ENCODE data around the gene AGXT.

Gene AGXT

GRCh38 chr2:240921311-240921994 lies 52.8 kb downstream of the AGXT start:
- peak; percentile 94 for DNase-seq (ENCODE audit: extremely low read depth, low read depth)
- TF ChIP-seq CTCF (IDR thresholded peaks at IDR 0.05; ENCODE audit: low read depth, low read length): no peak

GRCh38 chr2:240921995-240922244 lies 53.3 kb downstream of the AGXT start:
- TF ChIP-seq CTCF (IDR thresholded peaks at IDR 0.05; ENCODE audit: low read depth, low read length): no peak
- no peak for DNase-seq (ENCODE audit: extremely low read depth, low read depth)

- no peak for TF ChIP-seq CTCF (IDR thresholded peaks at IDR 0.05; ENCODE audit: low read depth, low read length)
- no peak for DNase-seq (ENCODE audit: extremely low read depth, low read depth)
Measured at GRCh38 chr2:240922245-240922981, 53.8 kb downstream of the AGXT start.

- DNase-seq (ENCODE audit: extremely low read depth, low read depth): no peak
- TF ChIP-seq CTCF (IDR thresholded peaks at IDR 0.05; ENCODE audit: low read depth, low read length): no peak
Measured at GRCh38 chr2:240922982-240923537, 54.4 kb downstream of the AGXT start.

GRCh38 chr2:240925191-240925567 lies 56.6 kb downstream of the AGXT start:
- no peak for DNase-seq (ENCODE audit: extremely low read depth, low read depth)
- no peak for TF ChIP-seq CTCF (IDR thresholded peaks at IDR 0.05; ENCODE audit: low read depth, low read length)

GRCh38 chr2:240925568-240926515 lies 57.2 kb downstream of the AGXT start:
- no peak for DNase-seq (ENCODE audit: extremely low read depth, low read depth)
- TF ChIP-seq CTCF (IDR thresholded peaks at IDR 0.05; ENCODE audit: low read depth, low read length): no peak
